ENCODE data around the gene MAPKAP1.
A peak's percentile ranks its signal among the peaks of the same experiment; 100 is the strongest.

MAPKAP1 gene

GRCh38 chr9:125409217-125409636 is 297.8 kb downstream of the MAPKAP1 start:
- H3K4me3 ChIP-seq (replicated peaks; ENCODE audit: insufficient read depth, low read length), result no peak overlapping the region
- H3K27me3 ChIP-seq (ENCODE audit: insufficient read depth, poor library complexity, severe bottlenecking), result peaks cover 4% of the 10 kb centered on the region
- TF ChIP-seq CTCF (IDR thresholded peaks at IDR 0.05; ENCODE audit: insufficient read depth, low read length) (no peak), SPI1 (IDR thresholded peaks at IDR 0.05; ENCODE audit: borderline replicate concordance, low read depth) (no peak), REST (IDR thresholded peaks at IDR 0.05; ENCODE audit: insufficient replicate concordance, low read depth) (no peak), GABPA (IDR thresholded peaks at IDR 0.05; ENCODE audit: low read depth) (no peak), POLR2AphosphoS5 (IDR thresholded peaks at IDR 0.05; ENCODE audit: low read depth) (no peak)
- DNase-seq (ENCODE audit: low read depth in 1 of 2, low spot score in 1 of 2), result no peak
- H3K27ac ChIP-seq (replicated peaks), result no peak overlapping the region

- H3K27ac ChIP-seq (replicated peaks), result no peak overlapping the region
- no peak for TF ChIP-seq POLR2AphosphoS5 (IDR thresholded peaks at IDR 0.05; ENCODE audit: low read depth)
- TF ChIP-seq GABPA (IDR thresholded peaks at IDR 0.05; ENCODE audit: low read depth), result no peak
- peak; percentile 56 for TF ChIP-seq CTCF (IDR thresholded peaks at IDR 0.05; ENCODE audit: insufficient read depth, low read length)
- TF ChIP-seq SPI1 (IDR thresholded peaks at IDR 0.05; ENCODE audit: borderline replicate concordance, low read depth), result no peak
- TF ChIP-seq REST (IDR thresholded peaks at IDR 0.05; ENCODE audit: insufficient replicate concordance, low read depth), result no peak
Measured at GRCh38 chr9:125407974-125408900, 298.8 kb downstream of the MAPKAP1 start.

GRCh38 chr9:125407432-125407973 is 299.5 kb downstream of the MAPKAP1 start:
- peaks cover 4% of the 10 kb centered on the region for H3K27me3 ChIP-seq (ENCODE audit: insufficient read depth, poor library complexity, severe bottlenecking)
- H3K27ac ChIP-seq (replicated peaks), result no peak overlapping the region
- H3K4me3 ChIP-seq (replicated peaks; ENCODE audit: insufficient read depth, low read length), result peak overlapping the region; percentile 59
- TF ChIP-seq CTCF (IDR thresholded peaks at IDR 0.05; ENCODE audit: insufficient read depth, low read length) (no peak), POLR2AphosphoS5 (IDR thresholded peaks at IDR 0.05; ENCODE audit: low read depth) (no peak), GABPA (IDR thresholded peaks at IDR 0.05; ENCODE audit: low read depth) (no peak), REST (IDR thresholded peaks at IDR 0.05; ENCODE audit: insufficient replicate concordance, low read depth) (no peak), SPI1 (IDR thresholded peaks at IDR 0.05; ENCODE audit: borderline replicate concordance, low read depth) (no peak)
- no peak for DNase-seq (ENCODE audit: low read depth in 1 of 2, low spot score in 1 of 2)

More at GRCh38 chr9:125407974-125408900, 298.8 kb downstream of the MAPKAP1 start:
- peak; percentile 49 to 64 for DNase-seq (ENCODE audit: low read depth in 1 of 2, low spot score in 1 of 2)
- H3K27me3 ChIP-seq (ENCODE audit: insufficient read depth, poor library complexity, severe bottlenecking), result peaks cover 4% of the 10 kb centered on the region
- peak overlapping the region; percentile 59 for H3K4me3 ChIP-seq (replicated peaks; ENCODE audit: insufficient read depth, low read length)

Data from HL-60 (cell line).